GM21529 (cell line): ENCODE data around the gene OLFM4.

Experiments used
- ATAC-seq: cut with Tn5 transposase; IDR thresholded peaks from one replicate; pipeline ENCODE4 v1.9.1; 2021; ENCODE audit not compliant: unreplicated experiment

OLFM4 gene

GRCh38 chr13:53014495-53015443 lies 13.8 kb upstream of the OLFM4 start:
- no peak for ATAC-seq

- ATAC-seq: no peak
These were observed 12.6 kb upstream of the OLFM4 start for GRCh38 chr13:53015971-53016370.

GRCh38 chr13:53017433-53017970 lies 11.1 kb upstream of the OLFM4 start:
- ATAC-seq: no peak

GRCh38 chr13:53018690-53019647 lies 9.6 kb upstream of the OLFM4 start:
- no peak for ATAC-seq

GRCh38 chr13:53020764-53021335 lies 7.8 kb upstream of the OLFM4 start:
- no peak for ATAC-seq

- no peak for ATAC-seq
These were observed 5.4 kb upstream of the OLFM4 start for GRCh38 chr13:53023246-53023645.

GRCh38 chr13:53028063-53028462 lies 550 bp upstream of the OLFM4 start:
- ATAC-seq: no peak

GRCh38 chr13:53032849-53033248 lies 4.2 kb downstream of the OLFM4 start:
- no peak for ATAC-seq

- ATAC-seq: no peak
These were observed 10.4 kb downstream of the OLFM4 start for GRCh38 chr13:53038993-53039392.

- no peak for ATAC-seq
These were observed 13.4 kb downstream of the OLFM4 start for GRCh38 chr13:53041968-53042516.

- ATAC-seq: no peak
These were observed 14.3 kb downstream of the OLFM4 start for GRCh38 chr13:53042877-53043276.

GRCh38 chr13:53043398-53043797 lies 14.8 kb downstream of the OLFM4 start:
- ATAC-seq: no peak

GRCh38 chr13:53045189-53045588 lies 16.6 kb downstream of the OLFM4 start:
- ATAC-seq: no peak

GRCh38 chr13:53048880-53049279 lies 20.3 kb downstream of the OLFM4 start:
- ATAC-seq: no peak

- no peak for ATAC-seq
These were observed 21.5 kb downstream of the OLFM4 start for GRCh38 chr13:53050151-53050550.

GRCh38 chr13:53052675-53053074 lies 24.1 kb downstream of the OLFM4 start:
- ATAC-seq: no peak

GRCh38 chr13:53054569-53054968 lies 26.0 kb downstream of the OLFM4 start:
- ATAC-seq: no peak

GRCh38 chr13:53058065-53058679 lies 29.6 kb downstream of the OLFM4 start:
- no peak for ATAC-seq

GRCh38 chr13:53060840-53061490 lies 32.4 kb downstream of the OLFM4 start:
- ATAC-seq: no peak

- ATAC-seq: no peak
These were observed 36.1 kb downstream of the OLFM4 start for GRCh38 chr13:53064731-53065130.
